C4-2B (cell line): ENCODE measurements around the gene SIPA1L2.

Experiments used
- H3K27ac ChIP-seq: fragments of 450-650 bp; 2 replicates; pipeline ENCODE4 v1.5.1; 2017
- ZFX ChIP-seq: fragments of 450-650 bp; IDR thresholded peaks from 2 replicates; pipeline ENCODE4 v1.6.1; 2017
- TF ChIP-seq, protein P1 (sequence below): fragments of 450-650 bp; conservative IDR thresholded peaks from 2 replicates; pipeline ENCODE4 v1.5.1; 2017; ENCODE audit warnings: mild to moderate bottlenecking

Gene SIPA1L2

DNA sequence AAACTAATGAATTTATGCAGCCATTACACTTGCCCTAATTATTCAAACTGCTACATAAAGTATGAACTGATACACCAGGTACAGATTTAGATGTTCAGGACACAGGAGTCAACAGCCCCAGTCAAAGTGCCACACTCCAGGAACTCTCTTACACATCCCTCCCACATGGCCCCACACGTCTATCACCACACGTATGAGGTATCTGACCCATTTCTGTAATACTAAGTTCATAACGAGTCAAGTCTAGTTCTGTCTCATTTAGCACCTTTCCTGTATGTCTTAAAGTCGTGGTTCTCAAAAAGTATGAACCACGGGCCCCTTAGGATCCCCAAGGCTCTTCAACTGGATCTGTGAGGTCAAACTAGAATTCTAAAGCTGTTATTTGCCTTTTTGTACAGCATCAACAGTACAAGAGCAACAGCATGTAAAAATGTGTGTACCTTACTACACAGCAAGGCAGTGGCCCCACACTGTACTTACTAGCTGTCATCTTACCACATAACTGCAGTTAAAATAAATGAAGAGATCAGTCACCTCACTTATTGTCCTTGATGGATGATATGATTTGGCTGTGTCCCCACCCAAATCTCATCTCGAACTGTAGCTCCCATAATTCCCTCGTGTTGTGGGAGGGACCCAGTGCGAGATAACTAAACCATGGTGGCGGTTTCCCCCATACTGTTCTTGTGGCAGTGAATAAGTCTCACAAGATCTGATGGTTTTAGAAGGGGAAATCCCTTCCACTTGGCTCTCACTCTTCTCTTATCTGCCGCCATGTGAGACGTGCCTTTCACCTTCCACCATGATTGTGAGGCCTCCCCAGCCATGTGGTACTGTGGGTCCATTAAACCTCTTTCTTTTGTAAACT lies 42.6 kb downstream of the SIPA1L2 start:
- TF ChIP-seq, protein P1, sequence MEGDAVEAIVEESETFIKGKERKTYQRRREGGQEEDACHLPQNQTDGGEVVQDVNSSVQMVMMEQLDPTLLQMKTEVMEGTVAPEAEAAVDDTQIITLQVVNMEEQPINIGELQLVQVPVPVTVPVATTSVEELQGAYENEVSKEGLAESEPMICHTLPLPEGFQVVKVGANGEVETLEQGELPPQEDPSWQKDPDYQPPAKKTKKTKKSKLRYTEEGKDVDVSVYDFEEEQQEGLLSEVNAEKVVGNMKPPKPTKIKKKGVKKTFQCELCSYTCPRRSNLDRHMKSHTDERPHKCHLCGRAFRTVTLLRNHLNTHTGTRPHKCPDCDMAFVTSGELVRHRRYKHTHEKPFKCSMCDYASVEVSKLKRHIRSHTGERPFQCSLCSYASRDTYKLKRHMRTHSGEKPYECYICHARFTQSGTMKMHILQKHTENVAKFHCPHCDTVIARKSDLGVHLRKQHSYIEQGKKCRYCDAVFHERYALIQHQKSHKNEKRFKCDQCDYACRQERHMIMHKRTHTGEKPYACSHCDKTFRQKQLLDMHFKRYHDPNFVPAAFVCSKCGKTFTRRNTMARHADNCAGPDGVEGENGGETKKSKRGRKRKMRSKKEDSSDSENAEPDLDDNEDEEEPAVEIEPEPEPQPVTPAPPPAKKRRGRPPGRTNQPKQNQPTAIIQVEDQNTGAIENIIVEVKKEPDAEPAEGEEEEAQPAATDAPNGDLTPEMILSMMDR: no peak
- no peak for TF ChIP-seq ZFX
- no peak overlapping the region for H3K27ac ChIP-seq

DNA sequence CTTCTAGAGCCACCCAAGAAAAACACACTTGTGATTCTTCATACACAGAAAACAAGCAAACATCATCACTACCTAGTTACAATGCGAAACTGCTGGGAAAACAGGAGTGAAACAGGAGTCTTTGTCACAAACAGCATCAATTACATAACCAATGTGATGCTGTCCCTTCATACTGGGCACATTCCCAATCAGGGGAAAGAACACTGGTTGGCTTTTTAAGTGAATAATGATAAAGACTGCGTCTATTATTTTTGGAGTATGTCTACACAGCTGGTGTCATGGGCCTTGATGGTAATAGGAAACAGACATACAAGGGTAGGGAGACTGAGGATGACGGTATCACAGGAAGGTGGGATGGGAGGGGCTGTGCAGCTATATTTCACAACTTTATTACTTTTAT lies 43.3 kb downstream of the SIPA1L2 start:
- TF ChIP-seq ZFX: no peak
- TF ChIP-seq, protein P1: no peak
- H3K27ac ChIP-seq: no peak overlapping the region

DNA sequence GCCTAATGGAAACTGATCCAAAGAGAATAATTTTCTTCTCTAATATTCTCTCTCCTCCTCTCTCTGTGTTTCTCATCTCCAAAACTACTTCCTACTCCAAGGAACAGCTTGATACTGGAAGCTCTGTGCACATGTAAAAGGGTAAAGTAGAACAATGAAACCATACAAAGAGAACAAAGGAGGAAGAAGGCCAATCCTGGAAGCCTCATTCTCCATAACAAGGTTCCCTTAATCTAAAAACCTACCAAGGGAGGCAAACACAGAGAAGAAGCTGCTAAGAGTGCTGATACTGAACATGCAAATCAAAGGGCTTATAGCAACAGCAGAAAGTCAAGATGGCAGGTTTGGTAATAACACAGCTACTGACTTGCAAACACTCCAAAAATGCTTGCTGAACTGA lies 44.4 kb downstream of the SIPA1L2 start:
- no peak overlapping the region for H3K27ac ChIP-seq
- TF ChIP-seq, protein P1: no peak
- TF ChIP-seq ZFX: no peak

DNA sequence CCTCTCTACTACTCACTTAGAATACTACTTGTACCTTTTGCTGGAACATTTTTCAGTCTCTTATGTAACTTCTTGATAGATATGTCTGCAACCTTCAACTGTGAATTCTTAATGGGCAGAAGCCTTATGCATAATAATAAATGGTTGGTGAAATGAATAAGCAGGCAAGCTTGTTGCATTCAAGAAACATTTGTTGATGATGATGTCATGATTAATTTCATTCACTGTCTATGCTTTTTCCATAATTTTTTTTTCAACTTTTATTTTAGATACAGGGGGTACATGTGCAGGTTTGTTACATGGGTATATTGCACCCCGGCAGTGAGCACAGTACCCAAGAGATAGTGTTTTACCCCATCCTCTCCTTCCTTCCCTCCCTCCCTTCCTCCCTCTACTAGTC lies 48.0 kb downstream of the SIPA1L2 start:
- no peak for TF ChIP-seq ZFX
- TF ChIP-seq, protein P1: no peak
- H3K27ac ChIP-seq: no peak overlapping the region
